DOHH2 (cell line): ENCODE measurements around the gene ANK2.

Experiments used
- H3F3A ChIP-seq: fragments of 200-600 bp; sonication (generic), shearing (Covaris generic); 2 replicates; pipeline ENCODE4 v1.6.0; 2016; ENCODE audit warnings: antibody characterized with exemption, mild to moderate bottlenecking; ENCODE audit not compliant: control insufficient read depth, insufficient read depth
- H3K27ac ChIP-seq: fragments of 200-600 bp; sonication (generic); 2 replicates; pipeline ENCODE4 v1.5.1; 2014; ENCODE audit warnings: low read depth, mild to moderate bottlenecking, low read length, moderate library complexity
- H3K27me3 ChIP-seq: fragments of 200-600 bp; sonication (generic); 2 replicates; pipeline ENCODE4 v1.6.1; 2014; ENCODE audit warnings: mild to moderate bottlenecking, low read length, mixed read lengths; ENCODE audit not compliant: control insufficient read depth
- H3K36me3 ChIP-seq: fragments of 200-600 bp; sonication (generic); 2 replicates; pipeline ENCODE4 v1.6.1; 2014; ENCODE audit warnings: mild to moderate bottlenecking, low read length, moderate library complexity, mixed read lengths; ENCODE audit not compliant: control insufficient read depth
- H3K4me1 ChIP-seq: fragments of 200-600 bp; sonication (generic); 2 replicates; pipeline ENCODE4 v1.6.1; 2014; ENCODE audit warnings: mild to moderate bottlenecking, low read length, mixed read lengths; ENCODE audit not compliant: control insufficient read depth
- H3K4me2 ChIP-seq: fragments of 200-600 bp; sonication (generic); 2 replicates; pipeline ENCODE4 v1.6.0; 2014; ENCODE audit warnings: mild to moderate bottlenecking, low read length, moderate library complexity
- H3K4me3 ChIP-seq: fragments of 200-600 bp; sonication (generic); 2 replicates; pipeline ENCODE4 v1.5.1; 2014; ENCODE audit warnings: mild to moderate bottlenecking, low read length, mixed read lengths
- H3K79me2 ChIP-seq: fragments of 200-600 bp; sonication (generic); 2 replicates; pipeline ENCODE4 v1.6.1; 2014; ENCODE audit warnings: mild to moderate bottlenecking, low read length, mixed read lengths; ENCODE audit not compliant: control insufficient read depth
- H3K9me2 ChIP-seq: fragments of 200-600 bp; sonication (generic); replicated peaks from 2 replicates; pipeline ENCODE4 v1.6.1; 2014; ENCODE audit warnings: mild to moderate bottlenecking, low read length, mixed read lengths; ENCODE audit not compliant: control insufficient read depth
- H3K9me3 ChIP-seq: fragments of 200-600 bp; sonication (generic); 2 replicates; pipeline ENCODE4 v1.6.1; 2014; ENCODE audit warnings: antibody characterized with exemption, low read length, mixed read lengths; ENCODE audit not compliant: control insufficient read depth, insufficient read depth
- H4K20me1 ChIP-seq: fragments of 200-600 bp; sonication (generic); 2 replicates; pipeline ENCODE4 v1.6.0; 2014; ENCODE audit warnings: low read depth, mild to moderate bottlenecking, antibody characterized with exemption, low read length, moderate library complexity; ENCODE audit not compliant: control insufficient read depth, insufficient read depth
- EZH2phosphoT487 ChIP-seq: fragments of 200-600 bp; sonication (generic); IDR thresholded peaks from 2 replicates; pipeline ENCODE4 v1.6.1; 2017; ENCODE audit warnings: borderline replicate concordance, mild to moderate bottlenecking, antibody characterized with exemption, low read length, moderate library complexity, mixed read lengths
- TF ChIP-seq, protein P1 (sequence below): fragments of 200-600 bp; sonication (generic); IDR thresholded peaks from one replicate; pipeline ENCODE4 v1.5.1; 2014; ENCODE audit warnings: antibody characterized with exemption, mild to moderate bottlenecking, low read depth, low read length; ENCODE audit not compliant: poor library complexity, severe bottlenecking

ANK2 gene

DNA sequence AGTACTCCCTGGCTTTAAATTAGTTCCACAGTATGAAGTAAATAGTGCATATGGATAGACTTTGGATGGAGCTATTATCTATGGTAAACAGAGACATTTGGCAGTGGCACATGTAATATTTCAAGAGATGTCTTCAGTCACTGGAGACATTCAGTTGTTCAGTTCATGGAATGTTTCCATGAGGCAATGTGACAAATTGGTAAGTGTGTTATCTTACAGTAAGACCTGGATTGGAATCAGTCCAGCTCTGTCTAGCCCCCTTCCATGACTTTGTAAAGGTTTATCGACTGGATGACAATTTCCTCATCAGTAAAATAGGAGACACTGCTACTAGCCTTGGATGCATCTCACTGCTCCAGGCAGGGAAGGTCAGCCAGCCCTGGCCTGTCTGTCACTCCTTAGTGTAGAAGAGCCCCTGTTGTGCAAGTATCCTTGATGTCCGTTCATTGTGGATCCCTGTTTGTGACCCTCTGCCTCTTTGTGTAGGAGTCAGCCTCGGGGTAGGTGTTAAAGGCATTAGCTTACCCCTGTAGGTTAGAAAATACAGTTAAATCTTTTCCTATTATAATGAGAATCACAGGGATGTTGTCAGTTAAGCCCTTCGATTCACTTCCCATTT, 335.9 kb downstream of the ANK2 start:
- Histone ChIP-seq H3K4me3 (no peak overlapping the region), H3K4me1 (no peaks in the 10 kb centered on the region), H3F3A (no peaks in the 10 kb centered on the region), H3K9me2 (no peaks in the 10 kb centered on the region), H3K79me2 (no peaks in the 10 kb centered on the region), H4K20me1 (no peaks in the 10 kb centered on the region), H3K27me3 (no peaks in the 10 kb centered on the region), H3K4me2 (no peak overlapping the region), H3K9me3 (no peaks in the 10 kb centered on the region), H3K36me3 (no peaks in the 10 kb centered on the region), H3K27ac (no peak overlapping the region)
- TF ChIP-seq, protein P1, sequence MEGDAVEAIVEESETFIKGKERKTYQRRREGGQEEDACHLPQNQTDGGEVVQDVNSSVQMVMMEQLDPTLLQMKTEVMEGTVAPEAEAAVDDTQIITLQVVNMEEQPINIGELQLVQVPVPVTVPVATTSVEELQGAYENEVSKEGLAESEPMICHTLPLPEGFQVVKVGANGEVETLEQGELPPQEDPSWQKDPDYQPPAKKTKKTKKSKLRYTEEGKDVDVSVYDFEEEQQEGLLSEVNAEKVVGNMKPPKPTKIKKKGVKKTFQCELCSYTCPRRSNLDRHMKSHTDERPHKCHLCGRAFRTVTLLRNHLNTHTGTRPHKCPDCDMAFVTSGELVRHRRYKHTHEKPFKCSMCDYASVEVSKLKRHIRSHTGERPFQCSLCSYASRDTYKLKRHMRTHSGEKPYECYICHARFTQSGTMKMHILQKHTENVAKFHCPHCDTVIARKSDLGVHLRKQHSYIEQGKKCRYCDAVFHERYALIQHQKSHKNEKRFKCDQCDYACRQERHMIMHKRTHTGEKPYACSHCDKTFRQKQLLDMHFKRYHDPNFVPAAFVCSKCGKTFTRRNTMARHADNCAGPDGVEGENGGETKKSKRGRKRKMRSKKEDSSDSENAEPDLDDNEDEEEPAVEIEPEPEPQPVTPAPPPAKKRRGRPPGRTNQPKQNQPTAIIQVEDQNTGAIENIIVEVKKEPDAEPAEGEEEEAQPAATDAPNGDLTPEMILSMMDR, result no peak
- TF ChIP-seq EZH2phosphoT487, result no peak

DNA sequence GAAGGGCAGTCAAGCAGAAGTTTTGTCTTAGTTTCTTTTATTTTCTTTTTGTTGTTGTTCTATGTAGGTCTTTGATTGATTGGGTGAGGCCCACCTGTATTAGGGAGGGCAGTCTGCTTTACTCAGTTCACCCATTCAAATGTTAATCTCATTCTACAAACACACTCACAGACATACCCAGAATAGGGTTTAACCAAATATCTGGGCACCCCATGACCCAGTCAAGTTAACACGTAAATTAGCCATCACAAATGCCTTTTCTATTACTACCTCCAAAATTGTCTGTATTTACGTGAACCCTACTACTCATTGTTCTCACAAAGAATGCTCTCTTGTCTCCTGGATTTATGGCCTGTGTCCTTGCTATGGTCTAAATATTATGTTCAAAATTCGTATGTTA, 339.7 kb downstream of the ANK2 start:
- H4K20me1 ChIP-seq, result no peaks in the 10 kb centered on the region
- H3K4me1 ChIP-seq, result no peaks in the 10 kb centered on the region
- H3F3A ChIP-seq, result no peaks in the 10 kb centered on the region
- no peaks in the 10 kb centered on the region for H3K9me2 ChIP-seq
- no peak overlapping the region for H3K4me3 ChIP-seq
- no peaks in the 10 kb centered on the region for H3K79me2 ChIP-seq
- TF ChIP-seq, protein P1, result no peak
- TF ChIP-seq EZH2phosphoT487, result no peak
- H3K27me3 ChIP-seq, result no peaks in the 10 kb centered on the region
- no peak overlapping the region for H3K27ac ChIP-seq
- H3K9me3 ChIP-seq, result no peaks in the 10 kb centered on the region
- no peaks in the 10 kb centered on the region for H3K36me3 ChIP-seq
- no peak overlapping the region for H3K4me2 ChIP-seq

DNA sequence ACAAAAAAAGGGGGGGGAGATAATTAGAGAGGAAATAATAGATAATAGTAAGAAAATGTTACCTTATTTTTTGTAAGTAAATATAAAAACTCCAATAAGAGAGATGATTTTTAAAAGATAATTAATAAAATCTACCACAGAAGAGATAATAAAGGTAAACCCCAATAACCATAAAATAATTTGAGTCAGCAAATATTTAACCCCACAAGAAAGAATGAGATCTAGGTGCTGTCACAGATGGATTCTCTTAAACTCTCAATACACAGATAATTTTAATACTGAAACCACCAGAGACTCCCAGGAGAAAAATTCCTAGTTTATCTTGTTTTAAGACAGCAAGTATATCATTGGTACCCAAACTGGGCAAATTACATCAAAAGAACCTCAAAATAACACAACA, 341.4 kb downstream of the ANK2 start:
- no peaks in the 10 kb centered on the region for H3K36me3 ChIP-seq
- H3F3A ChIP-seq, result peaks cover 4% of the 10 kb centered on the region
- no peaks in the 10 kb centered on the region for H3K9me2 ChIP-seq
- peaks cover 10% of the 10 kb centered on the region for H3K4me1 ChIP-seq
- H3K4me2 ChIP-seq, result no peak overlapping the region
- no peaks in the 10 kb centered on the region for H3K9me3 ChIP-seq
- no peak overlapping the region for H3K27ac ChIP-seq
- no peaks in the 10 kb centered on the region for H4K20me1 ChIP-seq
- no peaks in the 10 kb centered on the region for H3K27me3 ChIP-seq
- no peak for TF ChIP-seq EZH2phosphoT487
- TF ChIP-seq, protein P1, result no peak
- no peak overlapping the region for H3K4me3 ChIP-seq
- no peaks in the 10 kb centered on the region for H3K79me2 ChIP-seq
